ENCODE results near the gene EP300. TPM values are rescaled to one million over a fixed set of nuclear protein-coding genes. Genes with fewer than 3 reads are reported as not detected.

The EP300 gene
- total and polyA plus RNA-seq, 2 of the 8 experiments (the other 6 are each of a cell fraction or from before 2014, with no cell fraction given), result 39.5 to 109 TPM

- Histone ChIP-seq H2BK120ac (replicated peaks; ENCODE audit: low read depth, low read length) (no peak overlapping the region), H4K20me1 (replicated peaks in 1 of 2; ENCODE audit: control insufficient read depth in 1 of 2, insufficient read depth in 2 of 2, low read length in 2 of 2) (no peaks in the 10 kb centered on the region), H3K27me3 (replicated peaks in 1 of 4; ENCODE audit: control insufficient read depth in 3 of 4, extremely low read depth in 1 of 4, insufficient read depth in 3 of 4, low read length in 3 of 4) (no peaks in the 10 kb centered on the region), H3K36me3 (ENCODE audit: control insufficient read depth in 2 of 4, insufficient read depth in 4 of 4, low read length in 3 of 4) (no peaks in the 10 kb centered on the region), H2BK12ac (ENCODE audit: low read depth, low read length) (no peak overlapping the region), H2BK5ac (ENCODE audit: low read depth, low read length) (no peak overlapping the region), H3K79me2 (ENCODE audit: control insufficient read depth in 1 of 2, insufficient read depth in 2 of 2, low read length in 2 of 2) (no peaks in the 10 kb centered on the region), H4K91ac (replicated peaks; ENCODE audit: insufficient read length, low read length) (no peak overlapping the region), H3K4ac (replicated peaks; ENCODE audit: insufficient read length, low read depth, low read length) (no peak overlapping the region), H3K4me1 (replicated peaks in 1 of 4; ENCODE audit: control insufficient read depth in 3 of 4, insufficient read depth in 4 of 4, low read length in 3 of 4) (peaks cover 0 to under 1% (median 0%) of the 10 kb centered on the region in 4 experiments; a peak in 1 of 7 replicates), H3K23me2 (ENCODE audit: low read depth, low read length) (no peaks in the 10 kb centered on the region), H2BK20ac (ENCODE audit: low read length) (no peak overlapping the region), H2AFZ (ENCODE audit: low read length) (peak overlapping the region; percentile 76), H3K9ac (replicated peaks in 1 of 4; ENCODE audit: extremely low read depth in 1 of 4, low read depth in 3 of 4, low read length in 3 of 4) (no peak overlapping the region), H4K8ac (ENCODE audit: extremely low read depth, insufficient read depth, low read length) (no peak overlapping the region), H3K56ac (replicated peaks; ENCODE audit: insufficient read length, low read depth, low read length) (no peak overlapping the region), H3K4me2 (ENCODE audit: insufficient read depth in 1 of 2, low read depth in 2 of 2, low read length in 2 of 2) (no peak overlapping the region), H3K79me1 (ENCODE audit: low read depth, low read length) (no peaks in the 10 kb centered on the region), H3K27ac (ENCODE audit: low read depth, low read length) (no peak overlapping the region), H3K4me3 (ENCODE audit: extremely low read depth in 1 of 4, insufficient read depth in 2 of 4, low read depth in 3 of 4, low read length in 4 of 4) (no peak overlapping the region), H4K5ac (ENCODE audit: insufficient read length, low read depth, low read length) (no peak overlapping the region), H2BK15ac (ENCODE audit: low read length) (no peak overlapping the region), H3K23ac (ENCODE audit: insufficient read length) (no peak overlapping the region), H3K14ac (ENCODE audit: insufficient read length) (no peak overlapping the region), H3K9me3 (ENCODE audit: insufficient read depth in 2 of 2, low read depth in 1 of 2, low read length in 1 of 2) (no peaks in the 10 kb centered on the region), H3K18ac (ENCODE audit: extremely low read depth, low read length) (no peak overlapping the region), H2AK5ac (ENCODE audit: low read depth, low read length) (no peak overlapping the region)
- CTCF ChIA-PET (ENCODE audit: partially characterized antibody), result interaction anchor here (0.8 to 1.4 kb wide), 2 partner anchors 9 to 22 kb away, joined by 3 to 5 read pairs; no protein-coding TSS in a partner anchor
- FAIRE-seq, result no peak
- POLR2A ChIA-PET (ENCODE audit: partially characterized antibody), result interaction anchor here (0.7 to 1.4 kb wide), 2 partner anchors 37 to 878 kb away, joined by 3 read pairs; no protein-coding TSS in a partner anchor
- no peak for DNase-seq (ENCODE audit: low read depth in 1 of 2, low spot score in 2 of 2)
- TF ChIP-seq BCL11A (IDR thresholded peaks at IDR 0.05; ENCODE audit: low read depth in 2 of 2, low read length in 2 of 2) (no peak), TEAD4 (IDR thresholded peaks at IDR 0.05; ENCODE audit: low read depth, low read length) (no peak), MAFK (IDR thresholded peaks at IDR 0.05; ENCODE audit: low read depth, low read length) (no peak), TAF7 (optimal IDR thresholded peaks at IDR 0.05; ENCODE audit: borderline replicate concordance, low read depth, low read length) (no peak), PHF8 (conservative IDR thresholded peaks at IDR 0.05; ENCODE audit: low read depth, low read length) (no peak), CHD1 (IDR thresholded peaks at IDR 0.05; ENCODE audit: low read depth, low read length) (no peak), ASH2L (IDR thresholded peaks at IDR 0.05; ENCODE audit: low read length) (no peak), SAP30 (IDR thresholded peaks at IDR 0.05; ENCODE audit: insufficient read depth, insufficient replicate concordance, low read length) (no peak), POLR2A (IDR thresholded peaks at IDR 0.05; ENCODE audit: control extremely low read depth in 1 of 2, low read depth in 2 of 2, low read length in 2 of 2) (no peak), SRF (IDR thresholded peaks at IDR 0.05; ENCODE audit: low read depth, low read length) (no peak), NRF1 (IDR thresholded peaks at IDR 0.05; ENCODE audit: low read depth, low read length) (no peak)
- TF ChIP-seq, protein P1, sequence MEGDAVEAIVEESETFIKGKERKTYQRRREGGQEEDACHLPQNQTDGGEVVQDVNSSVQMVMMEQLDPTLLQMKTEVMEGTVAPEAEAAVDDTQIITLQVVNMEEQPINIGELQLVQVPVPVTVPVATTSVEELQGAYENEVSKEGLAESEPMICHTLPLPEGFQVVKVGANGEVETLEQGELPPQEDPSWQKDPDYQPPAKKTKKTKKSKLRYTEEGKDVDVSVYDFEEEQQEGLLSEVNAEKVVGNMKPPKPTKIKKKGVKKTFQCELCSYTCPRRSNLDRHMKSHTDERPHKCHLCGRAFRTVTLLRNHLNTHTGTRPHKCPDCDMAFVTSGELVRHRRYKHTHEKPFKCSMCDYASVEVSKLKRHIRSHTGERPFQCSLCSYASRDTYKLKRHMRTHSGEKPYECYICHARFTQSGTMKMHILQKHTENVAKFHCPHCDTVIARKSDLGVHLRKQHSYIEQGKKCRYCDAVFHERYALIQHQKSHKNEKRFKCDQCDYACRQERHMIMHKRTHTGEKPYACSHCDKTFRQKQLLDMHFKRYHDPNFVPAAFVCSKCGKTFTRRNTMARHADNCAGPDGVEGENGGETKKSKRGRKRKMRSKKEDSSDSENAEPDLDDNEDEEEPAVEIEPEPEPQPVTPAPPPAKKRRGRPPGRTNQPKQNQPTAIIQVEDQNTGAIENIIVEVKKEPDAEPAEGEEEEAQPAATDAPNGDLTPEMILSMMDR (IDR thresholded peaks at IDR 0.05; ENCODE audit: control extremely low read depth in 1 of 3, insufficient read depth in 1 of 3, low read depth in 1 of 3, low read length in 3 of 3), result no peak
- TF ChIP-seq, protein P2, sequence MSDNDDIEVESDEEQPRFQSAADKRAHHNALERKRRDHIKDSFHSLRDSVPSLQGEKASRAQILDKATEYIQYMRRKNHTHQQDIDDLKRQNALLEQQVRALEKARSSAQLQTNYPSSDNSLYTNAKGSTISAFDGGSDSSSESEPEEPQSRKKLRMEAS (IDR thresholded peaks at IDR 0.05), result no peak
These were observed 35.3 kb upstream of the EP300 start for GRCh38 chr22:41057076-41057475.
